ENCODE data around the gene PLS1. TPM values are rescaled to one million over a fixed set of nuclear protein-coding genes. Genes with fewer than 3 reads are reported as not detected.

Gene PLS1
- total and polyA plus RNA-seq, 2 of the 8 experiments (the other 6 are each of a cell fraction or from before 2014, with no cell fraction given): 18.7 to 44.7 TPM

GRCh38 chr3:142626971-142627370 is 30.8 kb downstream of the PLS1 start:
- Histone ChIP-seq H2BK120ac (replicated peaks; ENCODE audit: low read depth, low read length) (no peak overlapping the region), H3K9ac (replicated peaks in 1 of 4; ENCODE audit: extremely low read depth in 1 of 4, low read depth in 3 of 4, low read length in 3 of 4) (no peak overlapping the region), H3K4me3 (ENCODE audit: extremely low read depth in 1 of 4, insufficient read depth in 2 of 4, low read depth in 3 of 4, low read length in 4 of 4) (no peak overlapping the region), H3K27ac (ENCODE audit: low read depth, low read length) (no peak overlapping the region), H3K79me2 (ENCODE audit: control insufficient read depth in 1 of 2, insufficient read depth in 2 of 2, low read length in 2 of 2) (no peaks in the 10 kb centered on the region), H3K79me1 (ENCODE audit: low read depth, low read length) (no peaks in the 10 kb centered on the region), H3K18ac (ENCODE audit: extremely low read depth, low read length) (no peak overlapping the region), H2BK15ac (ENCODE audit: low read length) (no peak overlapping the region), H4K20me1 (replicated peaks in 1 of 2; ENCODE audit: control insufficient read depth in 1 of 2, insufficient read depth in 2 of 2, low read length in 2 of 2) (no peaks in the 10 kb centered on the region), H3K23ac (ENCODE audit: insufficient read length) (no peak overlapping the region), H3K56ac (replicated peaks; ENCODE audit: insufficient read length, low read depth, low read length) (no peak overlapping the region), H3K4ac (replicated peaks; ENCODE audit: insufficient read length, low read depth, low read length) (no peak overlapping the region), H3K23me2 (ENCODE audit: low read depth, low read length) (no peaks in the 10 kb centered on the region), H2BK20ac (ENCODE audit: low read length) (no peak overlapping the region), H3K36me3 (ENCODE audit: control insufficient read depth in 2 of 4, insufficient read depth in 4 of 4, low read length in 3 of 4) (no peaks in the 10 kb centered on the region), H3K4me1 (replicated peaks in 1 of 4; ENCODE audit: control insufficient read depth in 3 of 4, insufficient read depth in 4 of 4, low read length in 3 of 4) (no peaks in the 10 kb centered on the region), H4K8ac (ENCODE audit: extremely low read depth, insufficient read depth, low read length) (no peak overlapping the region), H2AK5ac (ENCODE audit: low read depth, low read length) (no peak overlapping the region), H3K14ac (ENCODE audit: insufficient read length) (no peak overlapping the region), H3K9me3 (ENCODE audit: insufficient read depth in 2 of 2, low read depth in 1 of 2, low read length in 1 of 2) (no peaks in the 10 kb centered on the region), H4K91ac (replicated peaks; ENCODE audit: insufficient read length, low read length) (no peak overlapping the region), H2AFZ (ENCODE audit: low read length) (no peak overlapping the region), H4K5ac (ENCODE audit: insufficient read length, low read depth, low read length) (no peak overlapping the region), H3K4me2 (ENCODE audit: insufficient read depth in 1 of 2, low read depth in 2 of 2, low read length in 2 of 2) (no peak overlapping the region), H3K27me3 (replicated peaks in 1 of 4; ENCODE audit: control insufficient read depth in 3 of 4, extremely low read depth in 1 of 4, insufficient read depth in 3 of 4, low read length in 3 of 4) (no peaks in the 10 kb centered on the region), H2BK12ac (ENCODE audit: low read depth, low read length) (no peak overlapping the region), H2BK5ac (ENCODE audit: low read depth, low read length) (no peak overlapping the region)
- FAIRE-seq (no peak), DNase-seq (ENCODE audit: low read depth in 1 of 2, low spot score in 2 of 2) (no peak)
- CTCF ChIA-PET (ENCODE audit: partially characterized antibody): interaction anchor here (0.8 to 2.7 kb wide), 3 partner anchors 18 to 45 kb away, joined by 3 to 8 read pairs (median 4); no protein-coding TSS in a partner anchor
- POLR2A ChIA-PET (ENCODE audit: partially characterized antibody): interaction anchor here (0.7 kb wide), 1 partner anchor 1768 kb away, joined by 3 read pairs; no protein-coding TSS in a partner anchor
- TF ChIP-seq KDM5A (IDR thresholded peaks at IDR 0.05; ENCODE audit: low read length) (no peak), MAFK (IDR thresholded peaks at IDR 0.05; ENCODE audit: low read depth, low read length) (no peak), NANOG (IDR thresholded peaks at IDR 0.05; ENCODE audit: insufficient read depth, low read depth, low read length, poor library complexity, severe bottlenecking) (no peak), POLR2A (IDR thresholded peaks at IDR 0.05; ENCODE audit: control extremely low read depth in 1 of 2, low read depth in 2 of 2, low read length in 2 of 2) (no peak), SUZ12 (IDR thresholded peaks at IDR 0.05; ENCODE audit: low read length) (no peak), TCF12 (IDR thresholded peaks at IDR 0.05; ENCODE audit: low read depth, low read length) (no peak), RBBP5 (IDR thresholded peaks at IDR 0.05; ENCODE audit: borderline replicate concordance, low read depth, low read length) (no peak), E2F6 (IDR thresholded peaks at IDR 0.05) (no peak), TBP (IDR thresholded peaks at IDR 0.05; ENCODE audit: low read depth, low read length) (no peak), CBX5 (IDR thresholded peaks at IDR 0.05; ENCODE audit: low read depth, low read length) (no peak), HDAC2 (IDR thresholded peaks at IDR 0.05; ENCODE audit: borderline replicate concordance in 1 of 2, low read depth in 2 of 2, low read length in 2 of 2) (no peak)
